BLaER1 treated with 17β-estradiol and CSF1 and Interleukin-3, amounts not matched to agents 10 nM and 100 nM (cell line): ENCODE results near the gene UBAP2.
"Not testable (repeated sequence)": the region's sequence is repeated elsewhere in the genome, so short reads cannot be mapped to it uniquely, and the experiment has no call there.

Experiments
- H3K27ac ChIP-seq, 11 experiments: shearing (Covaris generic); formaldehyde crosslinking; 2 replicates each; pipeline ENCODE4 v1.8.1; 2022
- H3K27me3 ChIP-seq, 11 experiments: shearing (Covaris generic); formaldehyde crosslinking; 2 replicates each; pipeline ENCODE4 v1.8.1; 2022
- H3K36me3 ChIP-seq, 11 experiments: shearing (Covaris generic); formaldehyde crosslinking; 2 replicates each; pipeline ENCODE4 v1.8.1; 2022
- H3K4me1 ChIP-seq, 10 experiments: shearing (Covaris generic); formaldehyde crosslinking; 2 replicates each; pipeline ENCODE4 v1.8.1; 2022
- H3K4me2 ChIP-seq, 11 experiments: shearing (Covaris generic); formaldehyde crosslinking; 2 replicates each; pipeline ENCODE4 v1.8.1; 2022
- H3K4me3 ChIP-seq, 10 experiments: shearing (Covaris generic); formaldehyde crosslinking; 2 replicates each; pipeline ENCODE4 v1.8.1; 2022
- H3K9ac ChIP-seq, 11 experiments: shearing (Covaris generic); formaldehyde crosslinking; 2 replicates each; pipeline ENCODE4 v1.8.1; 2022
- H3K9me3 ChIP-seq, 11 experiments: shearing (Covaris generic); formaldehyde crosslinking; replicated peaks in 1 of 11; 2 replicates each; pipeline ENCODE4 v1.8.1; 2022
- H4K20me1 ChIP-seq, 11 experiments: shearing (Covaris generic); formaldehyde crosslinking; 2 replicates each; pipeline ENCODE4 v1.8.1; 2022
- Cebpa-rat ChIP-seq, 11 experiments: shearing (Covaris generic); IDR thresholded peaks; 2 replicates each; pipeline ENCODE4 v1.8.1; 2022

The UBAP2 gene

GRCh38 chr9:34059954-34060353 is 11.3 kb upstream of the UBAP2 start:
- Histone ChIP-seq H3K27ac (no peak overlapping the region), H3K4me1 (no peaks in the 10 kb centered on the region), H3K9me3 (no peaks in the 10 kb centered on the region), H3K36me3 (no peaks in the 10 kb centered on the region), H3K4me2 (no peak overlapping the region), H3K4me3 (no peak overlapping the region), H3K9ac (no peak overlapping the region), H4K20me1 (no peaks in the 10 kb centered on the region), H3K27me3 (no peaks in the 10 kb centered on the region)
- no peak for TF ChIP-seq Cebpa-rat (IDR thresholded peaks at IDR 0.05)

GRCh38 chr9:34059281-34059680 is 10.6 kb upstream of the UBAP2 start:
- Histone ChIP-seq H3K27ac (no peak overlapping the region), H3K9me3 (no peaks in the 10 kb centered on the region), H4K20me1 (no peaks in the 10 kb centered on the region), H3K36me3 (no peaks in the 10 kb centered on the region), H3K27me3 (no peaks in the 10 kb centered on the region), H3K4me1 (no peaks in the 10 kb centered on the region), H3K9ac (no peak overlapping the region), H3K4me3 (no peak overlapping the region), H3K4me2 (no peak overlapping the region)
- TF ChIP-seq Cebpa-rat (IDR thresholded peaks at IDR 0.05), result no peak

- Histone ChIP-seq H3K4me3 (peak overlapping the region; percentile 81 to 99 (median 88)), H4K20me1 (peaks cover 0 to 38% (median 34%) of the 10 kb centered on the region in 11 experiments; a peak in 20 of 22 replicates), H3K9me3 (no peaks in the 10 kb centered on the region), H3K27ac (peak overlapping the region in 10 of 11 experiments; percentile 91 to 99 (median 96); a peak in 20 of 22 replicates), H3K9ac (peak overlapping the region; percentile 89 to 97 (median 95)), H3K36me3 (peaks cover 0 to 15% (median 6%) of the 10 kb centered on the region in 11 experiments; a peak in 17 of 22 replicates), H3K27me3 (no peaks in the 10 kb centered on the region), H3K4me1 (peaks cover 29 to 40% (median 32%) of the 10 kb centered on the region in 10 experiments), H3K4me2 (peak overlapping the region; percentile 74 to 99 (median 93))
- no peak for TF ChIP-seq Cebpa-rat (IDR thresholded peaks at IDR 0.05)
These were observed 1.1 kb upstream of the UBAP2 start for GRCh38 chr9:34049630-34050384.

GRCh38 chr9:34047864-34048726 is 592 bp downstream of the UBAP2 start:
- H3K4me1 ChIP-seq, result peaks cover 29 to 40% (median 32%) of the 10 kb centered on the region in 10 experiments
- H3K4me2 ChIP-seq, result peak overlapping the region; percentile 90 to 99 (median 95)
- TF ChIP-seq Cebpa-rat (IDR thresholded peaks at IDR 0.05), result no peak
- peaks cover 12 to 32% (median 23%) of the 10 kb centered on the region in 11 experiments for H3K36me3 ChIP-seq
- H3K27ac ChIP-seq, result peak overlapping the region; percentile 79 to 99 (median 96)
- peak overlapping the region; percentile 81 to 99 (median 88) for H3K4me3 ChIP-seq
- H4K20me1 ChIP-seq, result peaks cover 7 to 55% (median 51%) of the 10 kb centered on the region in 11 experiments; a peak in 21 of 22 replicates
- H3K9me3 ChIP-seq, result peaks cover 0 to 2% (median 0%) of the 10 kb centered on the region in 11 experiments; a peak in 3 of 22 replicates
- H3K27me3 ChIP-seq, result no peaks in the 10 kb centered on the region
- H3K9ac ChIP-seq, result peak overlapping the region; percentile 89 to 97 (median 95)

GRCh38 chr9:34046784-34047379 is 1.8 kb downstream of the UBAP2 start:
- Histone ChIP-seq H3K27me3 (no peaks in the 10 kb centered on the region), H3K4me3 (peak overlapping the region; percentile 81 to 99 (median 88)), H3K9ac (peak overlapping the region; percentile 89 to 97 (median 95)), H3K27ac (peak overlapping the region in 10 of 11 experiments; percentile 59 to 99 (median 96); a peak in 21 of 22 replicates), H3K4me2 (peak overlapping the region; percentile 90 to 99 (median 95)), H3K36me3 (peaks cover 21 to 45% (median 35%) of the 10 kb centered on the region in 11 experiments), H3K4me1 (peaks cover 29 to 40% (median 32%) of the 10 kb centered on the region in 10 experiments), H3K9me3 (peaks cover 0 to 14% (median 9%) of the 10 kb centered on the region in 11 experiments; a peak in 16 of 22 replicates), H4K20me1 (peaks cover 12 to 67% (median 64%) of the 10 kb centered on the region in 11 experiments; a peak in 21 of 22 replicates)
- TF ChIP-seq Cebpa-rat (IDR thresholded peaks at IDR 0.05), result no peak

- H3K9ac ChIP-seq, result peak overlapping the region in 2 of 11 experiments; percentile 4 to 41; a peak in 3 of 22 replicates
- H3K27ac ChIP-seq, result peak overlapping the region in 2 of 11 experiments; percentile 91 to 97; a peak in 3 of 22 replicates
- peaks cover 0 to 24% (median 18%) of the 10 kb centered on the region in 11 experiments; a peak in 19 of 22 replicates for H3K9me3 ChIP-seq
- no peaks in the 10 kb centered on the region for H3K27me3 ChIP-seq
- peaks cover 14 to 77% (median 73%) of the 10 kb centered on the region in 11 experiments; a peak in 21 of 22 replicates for H4K20me1 ChIP-seq
- peak overlapping the region; percentile 90 to 99 (median 95) for H3K4me2 ChIP-seq
- peaks cover 29 to 54% (median 45%) of the 10 kb centered on the region in 11 experiments for H3K36me3 ChIP-seq
- peaks cover 29 to 40% (median 32%) of the 10 kb centered on the region in 10 experiments for H3K4me1 ChIP-seq
- TF ChIP-seq Cebpa-rat (IDR thresholded peaks at IDR 0.05), result no peak
- peak overlapping the region in 6 of 10 experiments; percentile 84 to 99 (median 91); a peak in 4 of 20 replicates for H3K4me3 ChIP-seq
These were observed 2.8 kb downstream of the UBAP2 start for GRCh38 chr9:34045903-34046302.

GRCh38 chr9:34042074-34042473 is 6.6 kb downstream of the UBAP2 start:
- not testable (repeated sequence) for H3K27ac ChIP-seq, H3K27me3 ChIP-seq, H3K4me3 ChIP-seq, H3K4me2 ChIP-seq, H3K9ac ChIP-seq
- Histone ChIP-seq H3K36me3 (peaks cover 49 to 91% (median 74%) of the 10 kb centered on the region in 11 experiments), H3K4me1 (peaks cover 12 to 22% (median 18%) of the 10 kb centered on the region in 10 experiments), H3K9me3 (peaks cover 0 to 55% (median 41%) of the 10 kb centered on the region in 11 experiments; a peak in 19 of 22 replicates), H4K20me1 (peaks cover 31 to 94% (median 78%) of the 10 kb centered on the region in 11 experiments; a peak in 21 of 22 replicates)

GRCh38 chr9:34038851-34039250 is 9.8 kb downstream of the UBAP2 start:
- H3K4me3 ChIP-seq, H3K27ac ChIP-seq, H3K9ac ChIP-seq, H3K4me2 ChIP-seq, H3K27me3 ChIP-seq, H3K4me1 ChIP-seq: not testable (repeated sequence)
- peaks cover 46 to 94% (median 76%) of the 10 kb centered on the region in 11 experiments; a peak in 21 of 22 replicates for H4K20me1 ChIP-seq
- peaks cover 0 to 55% (median 41%) of the 10 kb centered on the region in 11 experiments; a peak in 19 of 22 replicates for H3K9me3 ChIP-seq
- H3K36me3 ChIP-seq, result peaks cover 43 to 94% (median 76%) of the 10 kb centered on the region in 11 experiments
